PC-3 (cell line): ENCODE data around the gene TMEM91. TPM values are rescaled to one million over a fixed set of nuclear protein-coding genes. Genes with fewer than 3 reads are reported as not detected.

Source experiments
- ATAC-seq: fragments of 200-7000 bp; cut with Tn5 transposase; 2 replicates; pipeline ENCODE4 v1.9.1; 2020; ENCODE audit warnings: mild to moderate bottlenecking, moderate library complexity
- BruUV-seq: library from RNA; stranded (reverse); fragments of 400-500 nt; replicated peaks from 2 replicates; lab custom pipeline; 2021; lab: Mats Ljungman, UMichigan
- CTCF ChIA-PET: fragments of 300-600 bp; sonication (Branson Sonifier 250); formaldehyde crosslinking; loops from one replicate; lab custom pipeline; 2022; ENCODE audit warnings: antibody characterized with exemption; lab: Charles Lee
- POLR2A ChIA-PET: fragments of 300-600 bp; sonication (Branson Sonifier 250); formaldehyde crosslinking; loops from one replicate; lab custom pipeline; 2022; ENCODE audit warnings: antibody characterized with exemption; ENCODE audit not compliant: unreplicated experiment; lab: Charles Lee
- DNase-seq: peaks from one replicate; pipeline ENCODE4 v3.0.0-alpha.2; 2015
- H2AFZ ChIP-seq: fragments of 300-600 bp; sonication (generic); 2 replicates; pipeline ENCODE4 v1.6.0; 2016; ENCODE audit warnings: antibody characterized with exemption, low read length
- H3F3A ChIP-seq: fragments of 300-600 bp; sonication (generic); one replicate; pipeline ENCODE4 v1.6.0; 2017; ENCODE audit warnings: antibody characterized with exemption, low read length, control low read depth, mild to moderate bottlenecking; ENCODE audit not compliant: unreplicated experiment
- H3K27ac ChIP-seq: fragments of 300-600 bp; sonication (generic); 2 replicates; pipeline ENCODE4 v1.5.1; 2016; ENCODE audit warnings: mild to moderate bottlenecking, low read length
- H3K27me3 ChIP-seq: fragments of 300-600 bp; sonication (generic); 2 replicates; pipeline ENCODE4 v1.6.1; 2016; ENCODE audit warnings: low read length, mixed read lengths
- H3K36me3 ChIP-seq: fragments of 300-600 bp; sonication (generic); 2 replicates; pipeline ENCODE4 v1.6.1; 2016; ENCODE audit warnings: low read depth, mixed run types, low read length, mixed read lengths
- H3K4me1 ChIP-seq: fragments of 300-600 bp; sonication (generic); 2 replicates; pipeline ENCODE4 v1.5.1; 2016; ENCODE audit warnings: low read length; ENCODE audit not compliant: insufficient read depth
- H3K4me2 ChIP-seq: fragments of 300-600 bp; sonication (generic); 2 replicates; pipeline ENCODE4 v1.6.0; 2016; ENCODE audit warnings: low read length
- H3K4me3 ChIP-seq: fragments of 300-600 bp; sonication (generic); 2 replicates; pipeline ENCODE4 v1.5.1; 2016; ENCODE audit warnings: mild to moderate bottlenecking, low read length, mixed read lengths
- H3K79me2 ChIP-seq: fragments of 300-600 bp; sonication (generic); 2 replicates; pipeline ENCODE4 v1.6.1; 2017; ENCODE audit warnings: low read length, mixed read lengths
- H3K9ac ChIP-seq: fragments of 300-600 bp; sonication (generic); 2 replicates; pipeline ENCODE4 v1.6.0; 2016; ENCODE audit warnings: mild to moderate bottlenecking, low read length
- H3K9me2 ChIP-seq: fragments of 300-600 bp; sonication (generic); replicated peaks from 2 replicates; pipeline ENCODE4 v1.6.1; 2016; ENCODE audit warnings: mixed run types, low read length, mixed read lengths
- H3K9me3 ChIP-seq: fragments of 300-600 bp; sonication (generic); 2 replicates; pipeline ENCODE4 v1.6.1; 2016; ENCODE audit warnings: low read length, mixed read lengths
- H4K20me1 ChIP-seq: fragments of 300-600 bp; sonication (generic); 2 replicates; pipeline ENCODE4 v1.6.1; 2016; ENCODE audit warnings: low read length, mixed read lengths
- CTCF ChIP-seq: fragments of 300-600 bp; sonication (generic); conservative IDR thresholded peaks from 2 replicates; pipeline ENCODE4 v1.5.1; 2017; ENCODE audit warnings: antibody characterized with exemption, low read depth, mild to moderate bottlenecking, low read length
- EZH2 ChIP-seq: fragments of 300-600 bp; sonication (generic); IDR thresholded peaks from one replicate; pipeline ENCODE4 v1.6.1; 2017; ENCODE audit warnings: antibody characterized with exemption, mild to moderate bottlenecking, low read length; ENCODE audit not compliant: unreplicated experiment
- EZH2phosphoT487 ChIP-seq: fragments of 300-600 bp; sonication (generic); IDR thresholded peaks from 2 replicates; pipeline ENCODE4 v1.6.1; 2018; ENCODE audit warnings: mild to moderate bottlenecking, antibody characterized with exemption, low read length, borderline replicate concordance
- intact Hi-C: fragments of 100-400 bp; cut with micrococcal nuclease; formaldehyde crosslinking; loops from 2 replicates; pipeline ENCODE4 v1.9.0; 2023
- total RNA-seq: library from RNA; depleted of rRNA; stranded (reverse); fragments of >200 nt; gene quantifications from 2 replicates; pipeline ENCODE4 v1.2.3, GENCODE V29; 2014

Gene TMEM91
- total RNA-seq, 1 experiment from 2014 or later = 2.4 TPM

- DNase-seq (no peak), ATAC-seq (no peak)
- ChIA-PET CTCF (no interaction called here), POLR2A (interaction anchor here (0.6 kb wide), 1 partner anchor 45 kb away, joined by 3 read pairs; no protein-coding TSS in a partner anchor)
- Histone ChIP-seq H3K4me3 (peak overlapping the region; percentile 86), H3K27ac (no peak overlapping the region), H3K9me3 (no peaks in the 10 kb centered on the region), H3K4me1 (0 out of 2 replicates have a peak, but pooled peaks cover 4% of the 10 kb centered on the region), H3K36me3 (no peaks in the 10 kb centered on the region), H3K4me2 (peak overlapping the region; percentile 94), H3K9ac (peak overlapping the region; percentile 74), H3F3A (no peaks in the 10 kb centered on the region), H4K20me1 (no peaks in the 10 kb centered on the region), H2AFZ (peak overlapping the region; percentile 69; the same call in 1 of the 2 replicates), H3K9me2 (no peaks in the 10 kb centered on the region), H3K27me3 (no peaks in the 10 kb centered on the region), H3K79me2 (peaks cover 40% of the 10 kb centered on the region)
- intact Hi-C loops = loop anchor here (2.0 kb wide), 1 partner anchor 24 kb away; no protein-coding TSS in a partner anchor
- no TSS peak for BruUV-seq
- TF ChIP-seq EZH2 (no peak), EZH2phosphoT487 (no peak), CTCF (no peak)
Measured at GRCh38 chr19:41350735-41351338, 25.5 kb upstream of the TMEM91 start.

- DNase-seq (peak; percentile 35), ATAC-seq (peak; percentile 43)
- H3K4me3 ChIP-seq = peak overlapping the region; percentile 86
- no peaks in the 10 kb centered on the region for H3K36me3 ChIP-seq
- H3K27ac ChIP-seq = no peak overlapping the region
- ChIA-PET CTCF (interaction anchor here (1.3 to 1.5 kb wide), 2 partner anchors 30 to 41 kb away, joined by 3 to 6 read pairs; partner anchors contain the start of gene CCDC97), POLR2A (interaction anchor here (0.6 kb wide), 1 partner anchor 46 kb away, joined by 3 read pairs; no protein-coding TSS in a partner anchor)
- no TSS peak for BruUV-seq
- peak overlapping the region; percentile 94 for H3K4me2 ChIP-seq
- H3F3A ChIP-seq = no peaks in the 10 kb centered on the region
- no peaks in the 10 kb centered on the region for H3K9me3 ChIP-seq
- H3K4me1 ChIP-seq = 0 out of 2 replicates have a peak, but pooled peaks cover 4% of the 10 kb centered on the region
- intact Hi-C loops = loop anchor here (2.0 kb wide), 1 partner anchor 25 kb away; no protein-coding TSS in a partner anchor
- H3K9ac ChIP-seq = peak overlapping the region; percentile 74
- H4K20me1 ChIP-seq = no peaks in the 10 kb centered on the region
- TF ChIP-seq EZH2 (no peak), CTCF (no peak), EZH2phosphoT487 (no peak)
- H2AFZ ChIP-seq = peak overlapping the region; percentile 69
- no peaks in the 10 kb centered on the region for H3K27me3 ChIP-seq
- no peaks in the 10 kb centered on the region for H3K9me2 ChIP-seq
- H3K79me2 ChIP-seq = peaks cover 40% of the 10 kb centered on the region
Measured at GRCh38 chr19:41351339-41352245, 24.7 kb upstream of the TMEM91 start.
